ENCODE data around the gene VAT1L.

DNA sequence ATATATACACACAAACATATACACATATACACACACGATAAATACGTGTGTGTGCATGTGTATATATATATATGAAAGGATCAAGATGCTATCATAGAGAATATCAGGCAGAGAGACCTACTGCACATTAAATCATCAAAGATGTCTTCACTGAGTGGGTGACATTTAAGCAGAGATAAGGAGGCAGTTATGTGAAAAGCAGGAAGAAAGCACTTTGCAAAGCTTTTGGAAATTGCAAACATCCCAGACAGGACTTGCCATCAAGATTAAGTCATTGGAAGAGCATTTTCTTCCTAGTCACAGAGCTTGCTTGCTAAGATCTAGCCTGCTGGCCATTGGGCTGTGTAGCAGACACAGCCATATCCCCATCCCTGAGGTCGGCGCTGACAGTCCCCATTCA lies 56.4 kb downstream of the VAT1L start:
- TF ChIP-seq, protein P1, sequence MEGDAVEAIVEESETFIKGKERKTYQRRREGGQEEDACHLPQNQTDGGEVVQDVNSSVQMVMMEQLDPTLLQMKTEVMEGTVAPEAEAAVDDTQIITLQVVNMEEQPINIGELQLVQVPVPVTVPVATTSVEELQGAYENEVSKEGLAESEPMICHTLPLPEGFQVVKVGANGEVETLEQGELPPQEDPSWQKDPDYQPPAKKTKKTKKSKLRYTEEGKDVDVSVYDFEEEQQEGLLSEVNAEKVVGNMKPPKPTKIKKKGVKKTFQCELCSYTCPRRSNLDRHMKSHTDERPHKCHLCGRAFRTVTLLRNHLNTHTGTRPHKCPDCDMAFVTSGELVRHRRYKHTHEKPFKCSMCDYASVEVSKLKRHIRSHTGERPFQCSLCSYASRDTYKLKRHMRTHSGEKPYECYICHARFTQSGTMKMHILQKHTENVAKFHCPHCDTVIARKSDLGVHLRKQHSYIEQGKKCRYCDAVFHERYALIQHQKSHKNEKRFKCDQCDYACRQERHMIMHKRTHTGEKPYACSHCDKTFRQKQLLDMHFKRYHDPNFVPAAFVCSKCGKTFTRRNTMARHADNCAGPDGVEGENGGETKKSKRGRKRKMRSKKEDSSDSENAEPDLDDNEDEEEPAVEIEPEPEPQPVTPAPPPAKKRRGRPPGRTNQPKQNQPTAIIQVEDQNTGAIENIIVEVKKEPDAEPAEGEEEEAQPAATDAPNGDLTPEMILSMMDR (IDR thresholded peaks at IDR 0.05), result no peak
- TF ChIP-seq EZH2 (IDR thresholded peaks at IDR 0.05; ENCODE audit: borderline replicate concordance, insufficient read depth, low read depth, low read length, poor library complexity, severe bottlenecking), result no peak

All from B cell (primary cell).